Measurements from ENCODE around the gene NOTUM. TPM values are rescaled to one million over a fixed set of nuclear protein-coding genes. Genes with fewer than 3 reads are reported as not detected.

Gene NOTUM
- total and polyA plus RNA-seq, 4 donors: 0.71 to 7.6 (median 2.2) TPM

DNA sequence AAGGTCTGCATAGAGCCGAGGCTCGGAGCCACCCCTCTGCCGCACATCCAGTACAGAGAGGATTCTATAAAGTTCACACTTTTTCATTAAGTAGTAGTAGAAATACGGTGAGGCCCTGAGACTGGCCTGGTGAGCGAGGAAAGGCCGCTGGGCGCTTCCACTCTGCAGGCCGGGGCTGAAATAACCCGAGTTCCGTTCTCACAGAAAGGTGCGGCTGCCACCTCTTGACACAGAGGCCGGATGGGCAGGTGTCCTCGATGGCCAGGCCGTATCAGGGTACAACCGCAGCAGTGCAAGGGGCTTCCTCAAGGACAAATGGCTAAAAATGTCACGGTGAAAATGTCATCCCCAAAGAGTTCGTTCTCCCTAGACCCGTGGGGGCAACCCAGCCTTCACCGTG is 49.0 kb downstream of the NOTUM start:
- TF ChIP-seq, protein P1, sequence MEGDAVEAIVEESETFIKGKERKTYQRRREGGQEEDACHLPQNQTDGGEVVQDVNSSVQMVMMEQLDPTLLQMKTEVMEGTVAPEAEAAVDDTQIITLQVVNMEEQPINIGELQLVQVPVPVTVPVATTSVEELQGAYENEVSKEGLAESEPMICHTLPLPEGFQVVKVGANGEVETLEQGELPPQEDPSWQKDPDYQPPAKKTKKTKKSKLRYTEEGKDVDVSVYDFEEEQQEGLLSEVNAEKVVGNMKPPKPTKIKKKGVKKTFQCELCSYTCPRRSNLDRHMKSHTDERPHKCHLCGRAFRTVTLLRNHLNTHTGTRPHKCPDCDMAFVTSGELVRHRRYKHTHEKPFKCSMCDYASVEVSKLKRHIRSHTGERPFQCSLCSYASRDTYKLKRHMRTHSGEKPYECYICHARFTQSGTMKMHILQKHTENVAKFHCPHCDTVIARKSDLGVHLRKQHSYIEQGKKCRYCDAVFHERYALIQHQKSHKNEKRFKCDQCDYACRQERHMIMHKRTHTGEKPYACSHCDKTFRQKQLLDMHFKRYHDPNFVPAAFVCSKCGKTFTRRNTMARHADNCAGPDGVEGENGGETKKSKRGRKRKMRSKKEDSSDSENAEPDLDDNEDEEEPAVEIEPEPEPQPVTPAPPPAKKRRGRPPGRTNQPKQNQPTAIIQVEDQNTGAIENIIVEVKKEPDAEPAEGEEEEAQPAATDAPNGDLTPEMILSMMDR (IDR thresholded peaks at IDR 0.05; ENCODE audit: control extremely low read depth, extremely low read depth): no peak
- no peak for DNase-seq
- Histone ChIP-seq H3K27me3 (ENCODE audit: control insufficient read depth in 3 of 3, insufficient read depth in 3 of 3, low read length in 2 of 3) (no peaks in the 10 kb centered on the region), H3K36me3 (ENCODE audit: control insufficient read depth in 4 of 4, insufficient read depth in 4 of 4, low read length in 4 of 4) (peaks cover 5 to 57% (median 13%) of the 10 kb centered on the region in 4 donors), H3K9me3 (ENCODE audit: control insufficient read depth in 4 of 4, insufficient read depth in 3 of 4, low read length in 3 of 4) (no peaks in the 10 kb centered on the region), H3K4me3 (no peak overlapping the region), H3K4me1 (ENCODE audit: control insufficient read depth in 5 of 5, insufficient read depth in 5 of 5, low read length in 5 of 5) (peaks cover 0 to 13% (median 7%) of the 10 kb centered on the region in 5 donors), H3K9ac (ENCODE audit: insufficient read depth in 1 of 2, low read length in 2 of 2) (no peak overlapping the region), H3K27ac (ENCODE audit: low read depth in 1 of 2, low read length in 1 of 2) (peak overlapping the region in 1 of 2 donors; percentile 2)
- 84 to 86% methylated on average over 19 of the region's 19 CpGs for WGBS, 2 donors
- ATAC-seq (ENCODE audit: insufficient read depth, low FRiP score): no peak

DNA sequence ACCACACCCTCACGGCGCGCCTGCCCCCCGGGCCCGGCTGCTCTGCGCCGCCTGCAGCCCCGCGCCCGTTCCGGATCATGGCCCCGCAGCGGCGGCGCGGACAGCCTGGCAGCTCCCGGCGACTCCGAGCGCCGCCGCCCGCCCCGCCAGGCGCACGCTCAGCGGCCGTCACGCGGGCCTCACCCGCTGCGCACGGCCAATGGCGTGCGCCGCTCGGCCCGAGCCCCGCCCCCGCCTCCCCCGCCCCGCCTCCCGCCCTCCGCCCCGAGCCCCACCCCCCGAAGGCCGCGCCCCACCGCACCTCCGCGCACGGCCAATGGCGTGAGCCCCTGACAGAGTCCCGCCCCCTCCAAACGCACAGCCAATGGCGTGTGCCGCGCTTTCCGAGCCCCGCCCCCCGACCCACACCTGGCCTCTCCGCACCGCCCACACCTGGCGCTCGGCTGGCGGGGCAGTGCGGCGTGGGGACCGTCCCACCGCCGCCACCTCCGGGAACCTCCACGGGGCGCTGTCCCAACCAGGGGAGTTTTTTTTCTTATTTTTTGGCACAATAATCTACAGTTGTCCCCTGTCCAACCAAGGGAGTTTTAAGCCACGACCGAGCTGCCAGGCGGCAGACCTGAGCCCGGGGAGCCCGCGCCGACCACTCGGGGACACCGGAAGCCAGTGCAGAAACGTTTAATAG is 49.6 kb downstream of the NOTUM start, which contains the start of gene PCYT2:
PCYT2 (minus strand) TSS at position 123 of the 685 bp plus-strand sequence; CDS start at position 79, 44 bp downstream.
- ATAC-seq (ENCODE audit: insufficient read depth, low FRiP score): peak; percentile 97
- H3K36me3 ChIP-seq (ENCODE audit: control insufficient read depth in 4 of 4, insufficient read depth in 4 of 4, low read length in 4 of 4): peaks cover 5 to 59% (median 13%) of the 10 kb centered on the region in 4 donors
- peak within 1 kb of the TSS; percentile 62 to 77 for H3K27ac ChIP-seq (ENCODE audit: low read depth in 1 of 2, low read length in 1 of 2)

DNA sequence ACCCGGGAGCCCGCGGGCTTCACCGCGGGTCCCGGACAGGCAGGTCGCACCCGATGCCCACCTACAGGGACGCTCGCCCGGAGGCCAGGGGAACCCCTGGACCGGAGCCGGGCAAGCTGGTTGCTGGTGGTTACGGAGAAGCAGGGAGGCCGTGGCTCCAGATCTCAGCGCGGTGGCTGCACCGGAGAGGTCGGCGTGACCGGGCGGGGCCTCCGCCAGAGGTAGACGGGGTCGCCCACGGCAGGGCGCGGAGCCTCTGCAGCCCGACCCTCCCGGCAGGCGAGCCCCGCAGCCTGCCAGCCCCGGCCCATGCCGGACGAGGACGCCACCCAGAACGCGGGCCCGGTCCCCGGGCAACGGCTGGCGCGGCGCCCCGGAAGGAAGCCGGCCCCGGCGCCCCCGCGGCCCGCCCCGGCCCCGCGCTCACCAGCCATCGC is 50.1 kb downstream of the NOTUM start:
- Histone ChIP-seq H3K4me3 (peak overlapping the region; percentile 76), H3K9ac (ENCODE audit: insufficient read depth in 1 of 2, low read length in 2 of 2) (no peak overlapping the region), H3K4me1 (ENCODE audit: control insufficient read depth in 5 of 5, insufficient read depth in 5 of 5, low read length in 5 of 5) (peaks cover 0 to 9% (median 5%) of the 10 kb centered on the region in 5 donors), H3K9me3 (ENCODE audit: control insufficient read depth in 4 of 4, insufficient read depth in 3 of 4, low read length in 3 of 4) (no peaks in the 10 kb centered on the region), H3K36me3 (ENCODE audit: control insufficient read depth in 4 of 4, insufficient read depth in 4 of 4, low read length in 4 of 4) (peaks cover 5 to 64% (median 13%) of the 10 kb centered on the region in 4 donors), H3K27me3 (ENCODE audit: control insufficient read depth in 3 of 3, insufficient read depth in 3 of 3, low read length in 2 of 3) (no peaks in the 10 kb centered on the region), H3K27ac (ENCODE audit: low read depth in 1 of 2, low read length in 1 of 2) (peak overlapping the region; percentile 62 to 77)
- ATAC-seq (ENCODE audit: insufficient read depth, low FRiP score) (no peak), DNase-seq (no peak)
- TF ChIP-seq, protein P1 (IDR thresholded peaks at IDR 0.05; ENCODE audit: control extremely low read depth, extremely low read depth): no peak
- 0% methylated on average over 30 to 55 of the region's 55 CpGs for WGBS, 2 donors

More for the DNA sequence above, 49.6 kb downstream of the NOTUM start, which contains the start of gene PCYT2:
- Histone ChIP-seq H3K9me3 (ENCODE audit: control insufficient read depth in 4 of 4, insufficient read depth in 3 of 4, low read length in 3 of 4) (no peaks in the 10 kb centered on the region), H3K4me3 (peak within 1 kb of the TSS; percentile 76), H3K27me3 (ENCODE audit: control insufficient read depth in 3 of 3, insufficient read depth in 3 of 3, low read length in 2 of 3) (no peaks in the 10 kb centered on the region), H3K4me1 (ENCODE audit: control insufficient read depth in 5 of 5, insufficient read depth in 5 of 5, low read length in 5 of 5) (peaks cover 0 to 9% (median 5%) of the 10 kb centered on the region in 5 donors), H3K9ac (ENCODE audit: insufficient read depth in 1 of 2, low read length in 2 of 2) (no peak within 1 kb of the TSS)
- 3 to 7% methylated on average over 40 to 84 of the region's 84 CpGs for WGBS, 2 donors
- peak; percentile 89 to 93 (median 93) for DNase-seq
- TF ChIP-seq, protein P1 (IDR thresholded peaks at IDR 0.05; ENCODE audit: control extremely low read depth, extremely low read depth): no peak

All from lung (tissue), 12 donors.